GM21526 (cell line): ENCODE measurements around the gene TMEM229B.
"Not testable (repeated sequence)": the region's sequence is repeated elsewhere in the genome, so short reads cannot be mapped to it uniquely, and the experiment has no call there.

ENCODE experiments used
- ATAC-seq: cut with Tn5 transposase; IDR thresholded peaks from one replicate; pipeline ENCODE4 v1.9.1; 2021; ENCODE audit warnings: moderate library complexity; ENCODE audit not compliant: unreplicated experiment, low FRiP score

Gene TMEM229B

DNA sequence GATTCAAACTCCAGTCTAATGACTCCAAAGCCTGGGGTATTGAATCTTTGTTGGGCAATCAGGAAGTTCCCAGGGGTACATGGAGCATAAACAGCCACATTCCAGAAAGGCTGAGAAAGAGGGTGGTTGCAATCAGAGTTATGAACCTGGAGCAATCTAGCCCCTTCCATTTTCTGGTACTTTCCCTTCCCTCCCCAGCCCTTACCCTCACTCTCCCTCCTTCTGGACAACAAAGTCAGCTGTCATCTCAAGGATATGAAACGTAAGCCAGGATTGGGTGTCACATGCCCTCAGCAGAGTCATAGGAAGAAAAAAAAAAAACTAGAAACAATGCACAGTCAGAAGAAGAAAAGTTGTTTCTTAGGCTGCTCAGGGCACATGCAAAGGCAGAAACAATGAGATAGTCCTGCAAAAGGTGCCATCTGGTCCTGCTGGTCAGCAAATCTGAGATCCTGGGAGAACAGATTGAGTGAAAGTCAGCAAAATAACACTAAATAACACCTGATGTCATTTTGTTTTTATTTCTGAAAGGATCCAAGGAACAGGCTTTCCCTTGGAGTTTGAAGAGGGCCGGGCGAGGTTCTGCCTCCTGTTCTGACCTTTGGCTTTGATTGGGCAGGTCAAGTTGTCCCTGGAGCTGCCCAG, 27.1 kb downstream of the TMEM229B start:
- no peak for ATAC-seq

GRCh38 chr14:67459336-67459735, 29.2 kb downstream of the TMEM229B start:
- no peak for ATAC-seq

GRCh38 chr14:67457782-67458181, 30.7 kb downstream of the TMEM229B start:
- no peak for ATAC-seq

DNA sequence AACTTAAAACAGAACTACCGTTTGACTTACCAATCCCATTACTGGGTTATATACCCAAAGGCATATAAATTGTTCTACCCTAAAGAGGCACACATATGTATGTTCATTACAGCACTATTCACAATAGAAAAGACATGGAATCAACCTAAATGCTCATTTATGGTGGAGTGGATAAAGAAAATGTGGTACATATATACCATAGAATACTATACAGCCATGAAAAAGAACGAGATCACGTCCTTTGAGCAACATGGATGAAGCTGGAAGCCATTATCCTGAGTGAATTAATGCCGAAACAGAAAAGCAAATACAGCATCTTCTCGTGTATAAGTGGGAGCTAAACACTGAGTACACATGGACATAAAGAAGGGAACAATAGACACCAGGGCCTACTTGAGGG, 31.8 kb downstream of the TMEM229B start:
- no peak for ATAC-seq

DNA sequence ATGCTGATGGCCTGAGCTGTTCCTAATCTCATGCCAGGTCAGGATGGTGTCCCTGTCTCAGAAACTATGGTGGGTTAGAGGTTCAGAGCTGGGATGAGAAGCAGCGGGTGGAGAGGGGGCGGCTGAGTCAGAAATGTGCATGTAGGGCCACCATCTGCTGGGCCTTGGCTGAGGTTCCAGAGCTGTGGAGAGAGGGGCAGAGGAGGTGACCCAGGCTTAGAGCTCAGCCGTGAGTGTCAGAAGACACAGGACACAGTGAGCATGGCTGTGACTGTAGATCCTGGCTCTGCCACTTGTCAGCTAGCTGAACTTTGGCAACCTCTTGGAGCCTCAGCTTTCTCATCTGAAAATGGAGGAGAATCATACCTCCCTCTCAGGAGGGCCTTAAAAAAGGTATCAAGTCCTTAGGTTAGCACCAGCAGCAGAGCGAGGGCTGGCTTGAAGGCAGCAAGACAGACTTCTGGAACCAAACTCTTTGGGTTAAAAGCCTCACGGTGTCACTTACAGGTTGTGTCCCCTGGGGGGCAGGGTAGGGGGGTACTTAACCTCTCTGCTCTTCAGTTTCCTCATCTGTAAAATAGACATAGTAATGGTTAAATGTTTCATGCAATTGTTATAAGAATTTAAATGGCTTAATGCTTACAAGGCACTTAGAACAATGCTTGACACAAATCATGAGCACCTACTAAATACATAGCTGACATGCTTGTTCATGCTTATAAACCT, 34.8 kb downstream of the TMEM229B start:
- ATAC-seq, result no peak

- not testable (repeated sequence) for ATAC-seq
Observed at GRCh38 chr14:67451667-67452066, 36.9 kb downstream of the TMEM229B start.

GRCh38 chr14:67449096-67449495, 39.4 kb downstream of the TMEM229B start:
- ATAC-seq, result no peak

DNA sequence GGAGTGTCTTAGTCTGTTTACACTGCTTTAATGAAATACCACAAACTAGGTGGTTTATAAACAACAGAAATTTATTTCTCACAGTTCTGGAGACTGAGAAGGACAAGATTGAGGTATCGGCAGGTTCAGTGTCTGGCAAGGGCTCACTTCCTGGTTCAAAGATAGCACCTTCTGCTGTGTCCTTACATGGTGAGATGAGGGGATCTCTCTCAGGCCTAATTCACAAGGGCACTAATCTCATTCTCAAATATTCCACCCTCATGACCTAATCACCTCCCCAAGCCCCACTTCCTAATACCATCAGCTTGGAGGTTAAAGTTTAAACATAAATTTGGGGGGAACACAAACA, 41.5 kb downstream of the TMEM229B start:
- ATAC-seq, result no peak

GRCh38 chr14:67446371-67447032, 42.0 kb downstream of the TMEM229B start:
- no peak for ATAC-seq

- no peak for ATAC-seq
Observed at GRCh38 chr14:67444395-67444794, 44.1 kb downstream of the TMEM229B start.

DNA sequence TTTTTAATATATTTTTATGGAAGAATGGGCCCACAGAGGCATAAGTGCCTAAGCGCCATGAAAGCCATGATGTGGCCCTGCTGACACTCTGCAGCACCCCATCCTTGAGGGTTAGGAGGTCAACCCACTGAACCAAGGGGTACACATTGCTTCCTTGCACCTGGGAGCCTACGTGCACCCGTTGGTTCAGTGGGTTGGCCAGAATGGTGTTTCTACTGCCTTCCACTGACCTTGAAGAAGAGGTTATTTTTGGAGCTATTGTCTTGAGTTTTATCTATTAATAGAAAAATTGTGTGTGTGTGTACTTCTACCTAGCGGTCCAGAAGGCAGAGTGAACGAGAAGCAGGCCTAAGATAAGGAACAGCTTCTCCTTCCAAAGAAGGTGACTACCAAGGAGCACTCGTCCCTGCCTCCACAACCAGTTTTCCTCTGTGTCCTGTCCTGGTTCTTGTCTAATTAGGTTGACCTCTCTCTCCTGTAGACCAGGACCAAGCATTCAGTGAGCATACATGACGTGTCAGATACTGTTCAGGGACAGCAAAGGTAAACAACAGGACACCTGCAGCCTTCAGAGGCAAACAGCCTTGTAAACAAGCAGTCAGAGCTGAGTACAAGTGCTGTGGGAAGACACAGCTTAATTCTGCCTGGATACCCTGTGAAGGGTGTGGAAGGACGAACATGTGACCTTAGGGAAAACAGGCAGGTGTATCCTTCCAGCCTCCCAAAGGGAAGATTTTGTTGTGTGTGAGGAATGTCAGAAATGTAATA, 46.2 kb downstream of the TMEM229B start:
- no peak for ATAC-seq

DNA sequence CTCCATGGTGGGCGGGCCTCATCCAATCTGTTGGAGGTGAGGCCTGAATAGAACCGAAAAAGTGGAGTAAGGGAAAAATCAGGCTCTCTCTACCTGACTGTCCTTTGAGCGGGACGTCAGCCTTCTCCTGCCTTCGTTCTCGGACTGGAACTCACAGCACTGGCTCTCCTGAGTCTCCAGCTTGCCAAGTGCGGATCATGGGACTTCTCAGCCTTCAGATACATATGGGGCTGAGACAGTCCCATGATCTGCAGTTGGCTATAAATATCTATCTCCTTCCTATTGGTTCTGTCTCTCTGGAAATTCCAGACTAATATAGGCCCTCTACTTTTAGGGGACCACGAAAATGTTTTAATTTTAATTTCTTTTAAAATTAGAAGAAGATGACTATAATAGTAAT, 46.8 kb downstream of the TMEM229B start:
- no peak for ATAC-seq

DNA sequence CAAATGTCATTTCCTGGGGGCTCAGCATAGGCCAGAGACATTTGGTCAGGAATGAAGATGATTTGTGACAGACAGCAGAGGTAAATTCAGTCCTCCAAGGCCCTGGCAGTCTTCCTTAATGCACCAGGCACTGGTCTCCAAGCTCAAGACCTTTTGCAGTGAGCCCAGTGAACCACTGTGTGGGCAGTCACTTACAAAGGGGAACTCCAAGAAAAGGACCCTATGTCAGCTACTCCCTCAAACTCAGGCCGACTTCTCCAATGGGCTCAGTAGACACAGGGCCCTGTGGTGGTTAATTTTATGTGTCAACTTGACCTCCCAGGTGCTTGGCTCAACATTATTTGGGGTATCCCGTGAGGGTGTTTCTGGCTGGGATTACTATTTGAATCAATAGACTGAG, 47.3 kb downstream of the TMEM229B start:
- no peak for ATAC-seq

DNA sequence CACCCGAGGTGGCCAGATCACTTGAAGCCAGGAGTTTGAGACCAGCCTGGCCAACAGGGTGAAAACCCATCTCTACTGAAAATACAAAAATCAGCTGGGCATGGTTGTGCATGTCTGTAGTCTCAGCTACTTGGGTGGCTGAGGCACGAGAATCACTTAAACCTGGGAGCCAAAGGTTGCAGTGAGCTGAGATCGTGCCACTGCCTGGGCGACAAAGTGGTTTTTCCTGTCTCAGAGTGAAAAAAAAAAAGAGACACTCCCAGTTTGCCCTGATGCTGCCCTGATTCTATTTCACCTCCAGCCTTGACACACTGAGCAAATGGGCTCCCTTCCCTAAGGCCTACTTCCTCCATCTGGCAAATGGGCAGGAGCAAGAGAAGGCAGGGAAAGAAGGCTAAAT, 48.0 kb downstream of the TMEM229B start:
- no peak for ATAC-seq

DNA sequence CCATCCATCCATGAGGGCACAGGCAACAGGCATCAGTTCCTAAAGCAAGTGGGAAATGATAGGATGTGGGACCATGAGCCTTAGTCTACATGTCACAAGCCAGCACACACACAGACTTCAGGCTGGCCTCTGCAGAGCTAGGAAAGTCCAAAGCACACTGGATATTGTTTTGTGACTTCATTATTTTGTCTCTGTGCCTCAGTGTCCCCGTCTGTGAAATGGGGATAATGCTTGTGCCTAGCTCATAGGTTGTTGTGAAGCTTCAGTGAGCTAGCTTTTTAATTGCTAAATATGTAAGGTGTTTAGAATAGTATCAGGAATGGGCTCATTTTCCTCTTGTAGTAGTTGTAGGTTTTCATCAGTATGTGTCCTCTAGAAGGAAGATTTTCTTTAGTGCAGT, 49.6 kb downstream of the TMEM229B start:
- ATAC-seq, result no peak

DNA sequence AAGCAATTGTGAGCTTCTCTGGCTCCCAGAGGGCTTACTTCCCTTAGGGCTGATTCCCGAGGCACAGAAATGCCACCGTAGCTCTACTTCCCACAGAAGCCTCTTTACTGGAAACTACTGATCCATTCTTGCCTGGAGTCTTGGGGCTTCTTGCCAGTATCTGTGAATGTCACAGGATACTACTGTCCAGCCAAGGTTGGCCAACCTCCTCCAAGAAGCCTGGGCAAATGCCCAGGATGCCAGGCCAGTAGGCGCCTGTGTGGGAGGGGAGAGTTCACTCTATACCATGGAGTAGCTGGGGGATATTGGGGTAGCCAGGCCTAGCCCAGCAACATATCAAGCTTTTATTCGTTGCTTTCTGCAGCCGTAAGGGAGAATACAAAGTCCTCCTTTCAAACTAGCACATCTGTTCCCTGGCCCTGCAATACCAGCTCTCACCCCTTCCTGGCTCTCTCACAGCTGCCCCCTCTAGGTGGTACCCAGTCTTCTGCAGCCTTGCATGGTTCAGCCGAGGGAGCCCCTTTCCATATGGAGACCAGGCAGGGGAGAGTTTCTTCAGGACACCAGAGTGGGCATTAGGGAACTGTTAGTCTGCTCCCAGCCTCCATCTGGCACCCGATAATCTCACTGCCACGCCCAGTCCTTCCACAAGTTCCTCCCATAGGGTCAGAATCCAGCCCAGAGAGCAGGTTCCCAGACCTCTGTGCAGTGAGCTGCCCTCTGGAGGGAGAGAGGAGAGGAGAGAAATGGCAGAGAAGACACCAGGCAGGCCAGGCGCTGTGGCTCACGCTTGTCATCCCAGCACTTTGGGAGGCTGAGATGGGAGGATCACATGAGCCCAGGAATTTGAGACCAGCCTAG, 52.3 kb downstream of the TMEM229B start:
- no peak for ATAC-seq

- no peak for ATAC-seq
Observed at GRCh38 chr14:67435603-67436002, 52.9 kb downstream of the TMEM229B start.

GRCh38 chr14:67432050-67432564, 56.4 kb downstream of the TMEM229B start:
- ATAC-seq, result no peak

DNA sequence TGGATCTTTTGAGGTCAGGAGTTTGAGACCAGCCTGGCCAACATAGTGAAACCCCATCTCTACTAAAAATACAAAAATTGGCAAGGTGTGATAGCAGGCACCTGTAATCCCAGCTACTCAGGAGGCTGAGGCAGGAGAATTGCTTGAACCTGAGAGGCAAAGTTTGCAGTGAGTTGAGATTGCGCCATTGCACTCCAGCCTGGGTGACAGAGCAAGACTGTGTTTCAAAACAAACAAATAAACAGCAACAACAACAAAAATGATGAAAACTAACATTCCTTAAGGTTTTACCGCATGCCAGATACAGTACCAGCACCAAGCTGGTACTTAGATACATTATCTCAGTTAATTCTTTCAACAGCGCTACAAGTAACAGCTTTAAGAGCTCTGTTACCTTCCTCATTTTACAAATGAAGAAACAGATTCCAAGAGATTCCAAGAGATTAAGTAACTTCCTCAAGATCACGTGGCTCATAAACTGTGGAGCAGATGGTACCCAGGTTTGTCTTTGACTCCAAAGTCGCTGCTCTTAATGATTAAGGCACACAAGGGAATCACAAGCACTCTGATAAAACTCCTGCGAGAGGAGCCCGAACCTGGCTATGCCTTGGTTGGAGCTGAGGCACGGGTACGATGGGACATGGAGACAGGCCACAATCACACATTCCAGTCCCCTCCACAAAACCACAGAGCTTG, 58.9 kb downstream of the TMEM229B start:
- no peak for ATAC-seq
